ENCODE data around the gene GRHL3.

Gene GRHL3

GRCh38 chr1:24321126-24321525 is 2.0 kb downstream of the GRHL3 start:
- no peaks in the 10 kb centered on the region for H3K9me3 ChIP-seq (ENCODE audit: control insufficient read depth in 1 of 2, low read length in 2 of 2)
- H3K4me3 ChIP-seq (ENCODE audit: low read depth in 1 of 2, low read length in 2 of 2) = peak overlapping the region; percentile 15 to 69
- peaks cover 3 to 23% of the 10 kb centered on the region in 2 donors for H3K4me1 ChIP-seq (ENCODE audit: control insufficient read depth in 1 of 2, insufficient read depth in 2 of 2, low read length in 2 of 2)
- no peak overlapping the region for H3K27ac ChIP-seq (ENCODE audit: low read length)
- no peaks in the 10 kb centered on the region for H3K36me3 ChIP-seq (ENCODE audit: control insufficient read depth in 1 of 2, insufficient read depth in 2 of 2, low read length in 2 of 2)
- peaks cover 3% of the 10 kb centered on the region for H3K27me3 ChIP-seq (ENCODE audit: low read depth, low read length)

GRCh38 chr1:24321697-24322469 is 2.7 kb downstream of the GRHL3 start:
- Histone ChIP-seq H3K4me1 (ENCODE audit: control insufficient read depth in 1 of 2, insufficient read depth in 2 of 2, low read length in 2 of 2) (peaks cover 3 to 23% of the 10 kb centered on the region in 2 donors), H3K9me3 (ENCODE audit: control insufficient read depth in 1 of 2, low read length in 2 of 2) (no peaks in the 10 kb centered on the region), H3K36me3 (ENCODE audit: control insufficient read depth in 1 of 2, insufficient read depth in 2 of 2, low read length in 2 of 2) (no peaks in the 10 kb centered on the region), H3K27me3 (ENCODE audit: low read depth, low read length) (peaks cover 3% of the 10 kb centered on the region), H3K4me3 (ENCODE audit: low read depth in 1 of 2, low read length in 2 of 2) (peak overlapping the region; percentile 47 to 69), H3K27ac (ENCODE audit: low read length) (no peak overlapping the region)

DNA sequence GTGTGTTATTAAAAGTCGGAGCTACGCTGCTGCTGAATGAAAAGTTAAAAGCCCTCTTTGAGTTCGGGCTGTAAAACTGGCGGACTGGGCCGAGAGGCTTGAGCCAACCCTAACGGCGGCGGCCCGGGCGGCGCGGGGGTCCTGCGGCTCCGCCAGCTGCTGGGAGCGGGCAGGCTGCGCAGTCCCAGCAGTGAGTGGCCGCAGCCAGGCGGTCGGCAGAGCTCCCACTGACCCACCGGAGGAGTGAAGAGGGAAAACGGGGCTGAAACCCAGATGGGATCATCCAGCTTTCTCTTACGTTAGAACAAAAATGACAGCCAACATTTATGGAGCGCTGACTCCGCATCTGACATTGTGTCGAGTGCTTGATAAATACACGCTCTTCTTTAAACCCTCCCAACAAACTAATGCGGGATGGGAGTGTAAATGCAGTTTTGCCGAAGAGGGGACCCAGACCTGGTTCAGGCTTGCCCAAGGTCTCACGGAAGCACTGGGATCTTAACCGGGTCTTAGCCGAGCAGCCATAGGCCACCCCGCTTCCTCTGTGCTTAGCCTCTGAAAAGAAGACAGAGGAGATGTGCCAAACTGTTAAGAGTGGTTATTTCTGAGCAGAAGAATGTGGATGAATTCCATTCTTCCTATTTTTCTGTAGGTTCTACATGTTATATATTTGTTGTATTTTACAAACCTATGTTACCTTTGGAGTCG is 3.5 kb downstream of the GRHL3 start:
- Histone ChIP-seq H3K36me3 (ENCODE audit: control insufficient read depth in 1 of 2, insufficient read depth in 2 of 2, low read length in 2 of 2) (no peaks in the 10 kb centered on the region), H3K4me3 (ENCODE audit: low read depth in 1 of 2, low read length in 2 of 2) (peak overlapping the region; percentile 47 to 69), H3K9me3 (ENCODE audit: control insufficient read depth in 1 of 2, low read length in 2 of 2) (no peaks in the 10 kb centered on the region), H3K27me3 (ENCODE audit: low read depth, low read length) (peaks cover under 1% of the 10 kb centered on the region), H3K27ac (ENCODE audit: low read length) (no peak overlapping the region), H3K4me1 (ENCODE audit: control insufficient read depth in 1 of 2, insufficient read depth in 2 of 2, low read length in 2 of 2) (peaks cover under 1 to 23% of the 10 kb centered on the region in 2 donors)

DNA sequence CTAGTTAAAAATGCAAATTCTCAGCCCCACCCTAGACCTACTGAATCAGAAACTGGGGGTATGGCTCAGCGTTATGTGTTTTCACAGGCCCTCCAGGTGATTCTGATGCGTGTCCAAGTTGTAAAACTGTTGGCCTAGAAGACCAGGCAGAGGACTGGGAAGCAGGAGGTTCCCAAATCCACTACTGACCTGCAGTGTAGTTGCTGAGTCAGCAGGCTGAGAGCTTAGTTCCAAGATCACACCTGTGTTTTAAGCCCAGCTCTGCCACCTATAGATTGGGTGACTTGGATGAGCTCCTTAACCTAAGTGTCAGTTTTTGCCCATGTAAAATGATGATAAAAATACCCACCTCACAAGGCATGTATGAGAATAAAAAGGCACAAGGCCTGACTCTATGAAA is 4.1 kb downstream of the GRHL3 start:
- Histone ChIP-seq H3K4me3 (ENCODE audit: low read depth in 1 of 2, low read length in 2 of 2) (no peak overlapping the region), H3K9me3 (ENCODE audit: control insufficient read depth in 1 of 2, low read length in 2 of 2) (no peaks in the 10 kb centered on the region), H3K4me1 (ENCODE audit: control insufficient read depth in 1 of 2, insufficient read depth in 2 of 2, low read length in 2 of 2) (peaks cover 0 to 18% of the 10 kb centered on the region in 2 donors), H3K27me3 (ENCODE audit: low read depth, low read length) (no peaks in the 10 kb centered on the region), H3K36me3 (ENCODE audit: control insufficient read depth in 1 of 2, insufficient read depth in 2 of 2, low read length in 2 of 2) (no peaks in the 10 kb centered on the region), H3K27ac (ENCODE audit: low read length) (no peak overlapping the region)

DNA sequence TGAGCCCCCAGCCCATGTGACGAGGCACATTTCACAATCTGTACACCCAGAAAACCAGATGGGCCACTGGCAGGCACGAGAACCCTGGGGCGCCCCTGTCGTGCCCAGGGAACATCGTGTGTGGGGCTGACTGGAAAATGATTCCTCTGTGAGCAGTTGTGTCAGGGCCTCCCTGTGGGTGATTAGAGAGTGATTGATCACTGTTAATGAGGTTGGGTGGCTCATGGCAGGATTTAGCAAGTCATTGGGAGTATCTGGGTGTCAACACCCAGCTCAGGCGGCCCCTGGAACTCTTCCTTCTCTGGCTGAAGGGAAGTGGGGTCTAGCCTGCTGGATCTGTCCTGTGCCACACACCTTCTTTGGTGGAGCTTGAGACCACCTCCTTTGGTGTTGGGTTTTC is 5.7 kb downstream of the GRHL3 start:
- Histone ChIP-seq H3K9me3 (ENCODE audit: control insufficient read depth in 1 of 2, low read length in 2 of 2) (no peaks in the 10 kb centered on the region), H3K27me3 (ENCODE audit: low read depth, low read length) (no peaks in the 10 kb centered on the region), H3K4me3 (ENCODE audit: low read depth in 1 of 2, low read length in 2 of 2) (no peak overlapping the region), H3K4me1 (ENCODE audit: control insufficient read depth in 1 of 2, insufficient read depth in 2 of 2, low read length in 2 of 2) (peaks cover 0 to 9% of the 10 kb centered on the region in 2 donors), H3K36me3 (ENCODE audit: control insufficient read depth in 1 of 2, insufficient read depth in 2 of 2, low read length in 2 of 2) (no peaks in the 10 kb centered on the region), H3K27ac (ENCODE audit: low read length) (no peak overlapping the region)

- no peaks in the 10 kb centered on the region for H3K9me3 ChIP-seq (ENCODE audit: control insufficient read depth in 1 of 2, low read length in 2 of 2)
- H3K36me3 ChIP-seq (ENCODE audit: control insufficient read depth in 1 of 2, insufficient read depth in 2 of 2, low read length in 2 of 2) = no peaks in the 10 kb centered on the region
- no peak overlapping the region for H3K4me3 ChIP-seq (ENCODE audit: low read depth in 1 of 2, low read length in 2 of 2)
- no peak overlapping the region for H3K27ac ChIP-seq (ENCODE audit: low read length)
- H3K4me1 ChIP-seq (ENCODE audit: control insufficient read depth in 1 of 2, insufficient read depth in 2 of 2, low read length in 2 of 2) = peaks cover 0 to 9% of the 10 kb centered on the region in 2 donors
- H3K27me3 ChIP-seq (ENCODE audit: low read depth, low read length) = no peaks in the 10 kb centered on the region
Measured at GRCh38 chr1:24325587-24326449, 6.7 kb downstream of the GRHL3 start.

GRCh38 chr1:24327486-24327885 is 8.3 kb downstream of the GRHL3 start:
- no peaks in the 10 kb centered on the region for H3K36me3 ChIP-seq (ENCODE audit: control insufficient read depth in 1 of 2, insufficient read depth in 2 of 2, low read length in 2 of 2)
- no peak overlapping the region for H3K4me3 ChIP-seq (ENCODE audit: low read depth in 1 of 2, low read length in 2 of 2)
- no peak overlapping the region for H3K27ac ChIP-seq (ENCODE audit: low read length)
- no peaks in the 10 kb centered on the region for H3K27me3 ChIP-seq (ENCODE audit: low read depth, low read length)
- H3K9me3 ChIP-seq (ENCODE audit: control insufficient read depth in 1 of 2, low read length in 2 of 2) = no peaks in the 10 kb centered on the region
- H3K4me1 ChIP-seq (ENCODE audit: control insufficient read depth in 1 of 2, insufficient read depth in 2 of 2, low read length in 2 of 2) = no peaks in the 10 kb centered on the region

DNA sequence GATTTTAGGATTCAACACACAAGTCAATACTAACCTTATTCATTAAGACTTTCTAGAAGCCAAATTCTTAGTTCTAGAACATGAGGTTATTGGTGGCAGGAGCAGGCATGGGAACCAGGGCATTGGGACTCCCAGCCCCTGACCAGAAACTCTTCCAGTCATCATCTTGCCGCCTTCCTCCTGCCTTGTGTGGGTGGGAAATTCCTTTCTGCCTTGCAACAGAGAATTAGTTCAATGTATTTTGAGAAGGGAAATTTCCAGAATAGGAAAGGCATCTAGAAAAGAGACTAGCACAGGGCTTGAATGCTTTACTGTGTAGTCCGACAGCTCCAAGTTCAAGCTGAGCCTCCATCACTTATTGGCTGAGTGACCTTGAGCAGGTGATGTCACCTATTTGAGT is 8.7 kb downstream of the GRHL3 start:
- no peaks in the 10 kb centered on the region for H3K36me3 ChIP-seq (ENCODE audit: control insufficient read depth in 1 of 2, insufficient read depth in 2 of 2, low read length in 2 of 2)
- no peaks in the 10 kb centered on the region for H3K27me3 ChIP-seq (ENCODE audit: low read depth, low read length)
- H3K4me3 ChIP-seq (ENCODE audit: low read depth in 1 of 2, low read length in 2 of 2) = no peak overlapping the region
- H3K27ac ChIP-seq (ENCODE audit: low read length) = no peak overlapping the region
- H3K4me1 ChIP-seq (ENCODE audit: control insufficient read depth in 1 of 2, insufficient read depth in 2 of 2, low read length in 2 of 2) = no peaks in the 10 kb centered on the region
- no peaks in the 10 kb centered on the region for H3K9me3 ChIP-seq (ENCODE audit: control insufficient read depth in 1 of 2, low read length in 2 of 2)

- Histone ChIP-seq H3K4me1 (ENCODE audit: control insufficient read depth in 1 of 2, insufficient read depth in 2 of 2, low read length in 2 of 2) (no peaks in the 10 kb centered on the region), H3K36me3 (ENCODE audit: control insufficient read depth in 1 of 2, insufficient read depth in 2 of 2, low read length in 2 of 2) (no peaks in the 10 kb centered on the region)
Measured at GRCh38 chr1:24329331-24329730, 10.2 kb downstream of the GRHL3 start.

GRCh38 chr1:24329797-24330543 is 10.8 kb downstream of the GRHL3 start:
- no peaks in the 10 kb centered on the region for H3K4me1 ChIP-seq (ENCODE audit: control insufficient read depth in 1 of 2, insufficient read depth in 2 of 2, low read length in 2 of 2)
- H3K27me3 ChIP-seq (ENCODE audit: low read depth, low read length) = no peaks in the 10 kb centered on the region
- no peaks in the 10 kb centered on the region for H3K9me3 ChIP-seq (ENCODE audit: control insufficient read depth in 1 of 2, low read length in 2 of 2)
- H3K27ac ChIP-seq (ENCODE audit: low read length) = no peak overlapping the region
- H3K4me3 ChIP-seq (ENCODE audit: low read depth in 1 of 2, low read length in 2 of 2) = no peak overlapping the region
- no peaks in the 10 kb centered on the region for H3K36me3 ChIP-seq (ENCODE audit: control insufficient read depth in 1 of 2, insufficient read depth in 2 of 2, low read length in 2 of 2)

More at GRCh38 chr1:24329331-24329730, 10.2 kb downstream of the GRHL3 start:
- no peak overlapping the region for H3K27ac ChIP-seq (ENCODE audit: low read length)
- no peak overlapping the region for H3K4me3 ChIP-seq (ENCODE audit: low read depth in 1 of 2, low read length in 2 of 2)
- H3K27me3 ChIP-seq (ENCODE audit: low read depth, low read length) = no peaks in the 10 kb centered on the region
- H3K9me3 ChIP-seq (ENCODE audit: control insufficient read depth in 1 of 2, low read length in 2 of 2) = no peaks in the 10 kb centered on the region
